ENCODE results near the gene AFAP1.

AFAP1 gene

DNA sequence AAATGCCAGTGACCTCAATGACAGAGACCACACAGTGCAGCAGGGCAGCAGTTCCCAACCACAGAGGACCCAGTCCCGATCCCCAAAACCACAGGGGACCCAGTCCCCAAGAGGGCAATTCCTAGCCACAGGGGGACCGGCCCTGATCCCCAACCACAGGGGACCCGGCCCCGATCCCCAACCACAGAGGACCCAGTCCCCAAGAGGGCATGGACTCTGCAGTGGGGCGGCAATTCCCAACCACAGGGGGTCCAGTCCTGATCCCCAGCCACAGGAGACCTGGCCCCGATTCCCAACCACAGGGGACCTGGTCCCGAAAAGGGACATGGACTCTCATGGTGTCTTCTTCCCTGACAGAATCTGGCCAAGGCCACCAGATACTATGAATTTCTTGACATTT lies 136.3 kb downstream of the AFAP1 start:
- ATAC-seq: no peak

DNA sequence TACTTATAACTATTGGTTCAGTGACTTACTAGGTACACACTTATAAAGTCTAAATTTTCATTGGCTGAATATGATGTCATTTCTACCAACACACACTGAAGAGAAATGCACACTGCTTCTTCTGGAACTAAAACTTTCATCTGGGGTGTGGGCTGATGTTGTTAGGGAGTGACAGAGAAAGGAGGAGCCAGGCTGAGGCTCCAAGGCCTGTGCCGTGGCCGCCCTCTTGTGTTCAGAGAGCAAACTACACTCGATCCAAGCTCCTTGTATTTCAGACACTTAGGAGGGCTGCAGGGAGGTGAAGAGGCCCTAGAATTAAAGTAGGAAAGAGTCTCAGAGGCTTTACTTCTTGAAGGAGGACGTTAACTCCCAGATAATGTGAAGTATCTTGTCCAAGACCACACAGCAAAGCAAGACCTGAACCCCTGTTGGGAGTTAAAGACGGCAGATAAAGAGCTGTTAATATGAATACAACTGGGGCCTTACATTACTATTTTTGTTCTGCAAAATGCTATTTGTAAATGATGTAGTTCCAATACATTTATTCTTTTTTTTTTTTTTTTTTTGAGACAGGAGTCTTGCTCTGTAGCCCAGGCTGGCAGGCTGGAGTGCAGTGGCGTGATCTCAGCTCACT lies 137.5 kb downstream of the AFAP1 start:
- DNase-seq: peak; percentile 83
- ATAC-seq: peak; percentile 86

More for the DNA sequence above, 136.3 kb downstream of the AFAP1 start:
- DNase-seq: no peak

- ATAC-seq: no peak
- no peak for DNase-seq
Observed at GRCh38 chr4:7801641-7802040, 138.0 kb downstream of the AFAP1 start.

DNA sequence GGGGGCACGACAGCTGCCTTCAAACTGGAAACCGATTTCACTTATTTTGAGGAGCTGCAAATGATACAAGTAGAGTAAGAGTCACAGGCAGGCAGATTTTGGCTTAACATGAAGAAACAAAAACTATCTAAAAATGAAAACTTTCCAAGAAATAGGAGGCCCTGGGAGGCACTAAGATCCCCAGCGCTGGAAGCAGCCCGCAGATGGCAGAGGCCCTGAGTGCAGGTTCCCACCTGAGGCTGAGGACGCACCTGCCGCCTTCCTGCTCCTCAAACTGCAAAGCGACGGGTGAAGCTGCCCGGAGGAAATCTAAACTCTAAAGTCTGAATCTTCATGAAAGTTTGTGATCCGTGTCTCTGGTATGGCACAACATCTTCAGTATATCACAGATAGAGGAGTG lies 138.7 kb downstream of the AFAP1 start:
- DNase-seq: no peak

GRCh38 chr4:7800410-7800809 lies 139.3 kb downstream of the AFAP1 start:
- DNase-seq (no peak), ATAC-seq (no peak)

More for the DNA sequence above, 138.7 kb downstream of the AFAP1 start:
- no peak for ATAC-seq

- ATAC-seq (no peak), DNase-seq (no peak)
Observed at GRCh38 chr4:7799736-7800135, 139.9 kb downstream of the AFAP1 start.

DNA sequence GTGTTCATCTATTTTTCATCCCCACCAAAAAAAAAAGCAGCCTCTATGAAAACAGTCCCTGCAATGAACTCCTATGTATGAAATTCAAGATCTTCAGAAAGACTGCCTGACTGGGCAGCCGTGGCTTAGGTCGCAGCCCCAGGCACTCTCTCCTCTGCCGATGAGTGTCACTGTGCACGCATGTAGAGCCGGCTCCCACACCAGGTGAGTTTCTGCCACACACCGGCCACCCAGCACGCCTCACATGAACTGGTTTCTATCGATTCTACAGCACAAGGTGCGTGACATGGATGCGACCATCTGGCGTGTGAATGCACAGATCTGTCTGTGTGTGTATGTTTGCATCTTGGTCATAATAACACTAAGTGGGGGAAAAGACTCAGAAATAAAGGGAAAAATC lies 140.4 kb downstream of the AFAP1 start:
- no peak for DNase-seq
- ATAC-seq: no peak

DNA sequence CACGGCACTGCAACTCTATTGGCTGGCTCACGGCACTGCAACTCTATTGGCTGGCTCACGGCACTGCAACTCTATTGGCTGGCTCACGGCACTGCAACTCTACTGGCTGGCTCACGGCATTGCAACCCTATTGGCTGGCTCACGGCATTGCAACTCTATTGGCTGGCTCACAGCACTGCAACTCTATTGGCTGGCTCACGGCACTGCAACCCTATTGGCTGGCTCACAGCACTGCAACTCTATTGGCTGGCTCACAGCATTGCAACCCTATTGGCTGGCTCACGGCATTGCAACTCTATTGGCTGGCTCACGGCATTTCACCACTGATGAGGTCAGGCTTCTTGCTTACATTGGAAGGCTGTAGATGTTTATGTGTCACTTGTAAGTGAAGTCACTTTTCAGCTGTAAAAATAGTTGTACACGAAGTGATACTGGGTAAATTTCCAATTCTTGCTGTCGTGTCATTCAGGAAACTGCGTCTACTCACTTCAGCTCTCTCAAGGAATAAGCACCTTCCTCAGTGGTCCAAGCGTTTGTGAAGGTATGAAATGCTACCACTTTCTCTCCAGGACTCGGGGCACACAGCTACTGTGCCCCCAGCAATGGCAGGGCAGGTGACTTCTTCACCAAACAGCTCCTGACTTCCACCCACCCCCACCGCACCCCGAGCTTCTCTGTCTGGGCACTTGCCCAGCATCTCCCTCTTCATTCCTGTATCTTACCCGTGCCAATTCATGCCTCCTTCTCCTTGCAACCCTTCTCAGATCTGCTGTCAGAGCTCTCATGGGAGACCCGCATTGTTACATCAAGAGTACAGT lies 141.3 kb downstream of the AFAP1 start:
- DNase-seq (no peak), ATAC-seq (no peak)

DNA sequence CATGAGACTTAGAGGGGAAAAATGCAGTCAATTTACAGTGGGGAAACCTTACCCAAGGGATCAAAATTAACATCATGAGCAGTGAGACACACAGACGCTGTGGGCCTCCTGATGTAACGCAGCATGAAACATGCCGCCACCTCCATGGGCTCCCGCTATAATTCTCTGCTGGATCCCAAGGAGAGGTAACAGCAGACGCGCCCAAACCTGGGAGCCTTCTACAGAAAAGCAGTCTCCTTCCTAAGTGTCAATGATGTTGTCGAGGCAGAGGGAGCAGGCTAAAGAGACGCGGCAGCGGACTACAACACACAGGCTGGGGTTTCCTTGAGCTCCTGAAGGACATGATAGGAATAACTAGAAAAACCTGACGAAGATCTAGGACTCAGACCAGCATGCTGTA lies 142.3 kb downstream of the AFAP1 start:
- DNase-seq (no peak), ATAC-seq (no peak)

DNA sequence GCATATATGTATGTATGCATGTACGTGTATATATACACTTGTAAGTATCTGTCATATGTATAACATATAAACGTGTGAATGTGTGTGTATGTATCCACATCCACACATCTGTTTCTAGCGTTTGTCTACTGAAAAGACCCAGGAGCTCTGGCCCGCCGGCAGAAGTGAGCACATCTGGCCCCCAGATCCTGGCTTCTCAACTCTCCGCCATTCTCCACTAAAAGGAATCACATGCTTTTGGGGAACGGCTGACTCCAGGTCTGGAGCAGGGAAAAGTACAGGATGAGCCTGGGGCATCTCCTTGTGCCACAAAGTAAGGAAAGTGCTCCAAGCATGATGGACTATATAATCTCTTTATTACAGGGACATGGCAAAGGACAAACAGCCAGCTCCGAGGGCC lies 143.7 kb downstream of the AFAP1 start:
- ATAC-seq: no peak
- no peak for DNase-seq

- ATAC-seq: no peak
- no peak for DNase-seq
Observed at GRCh38 chr4:7793186-7793585, 146.5 kb downstream of the AFAP1 start.

GRCh38 chr4:7792616-7793015 lies 147.0 kb downstream of the AFAP1 start:
- DNase-seq (no peak), ATAC-seq (no peak)

DNA sequence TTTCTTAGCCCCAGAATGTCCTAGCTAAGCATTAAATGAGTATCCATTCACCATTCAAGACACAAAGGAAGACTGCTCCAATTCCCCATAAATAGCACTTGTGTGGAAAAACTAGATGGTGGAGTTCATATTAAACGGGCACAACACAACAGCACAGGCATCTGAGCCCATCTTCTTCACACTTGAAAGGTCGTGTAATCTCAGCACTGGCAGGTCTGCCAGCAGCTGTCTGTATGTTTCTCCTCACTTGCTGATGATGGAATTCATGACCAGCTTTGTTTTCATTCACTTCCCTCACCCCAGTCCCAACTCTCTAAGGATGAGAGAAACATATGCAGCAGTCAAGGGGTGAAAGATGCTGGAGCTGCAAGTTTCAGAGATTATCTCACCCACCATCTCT lies 148.7 kb downstream of the AFAP1 start:
- DNase-seq (no peak), ATAC-seq (no peak)

GRCh38 chr4:7790023-7790422 lies 149.6 kb downstream of the AFAP1 start:
- ATAC-seq (no peak), DNase-seq (no peak)

DNA sequence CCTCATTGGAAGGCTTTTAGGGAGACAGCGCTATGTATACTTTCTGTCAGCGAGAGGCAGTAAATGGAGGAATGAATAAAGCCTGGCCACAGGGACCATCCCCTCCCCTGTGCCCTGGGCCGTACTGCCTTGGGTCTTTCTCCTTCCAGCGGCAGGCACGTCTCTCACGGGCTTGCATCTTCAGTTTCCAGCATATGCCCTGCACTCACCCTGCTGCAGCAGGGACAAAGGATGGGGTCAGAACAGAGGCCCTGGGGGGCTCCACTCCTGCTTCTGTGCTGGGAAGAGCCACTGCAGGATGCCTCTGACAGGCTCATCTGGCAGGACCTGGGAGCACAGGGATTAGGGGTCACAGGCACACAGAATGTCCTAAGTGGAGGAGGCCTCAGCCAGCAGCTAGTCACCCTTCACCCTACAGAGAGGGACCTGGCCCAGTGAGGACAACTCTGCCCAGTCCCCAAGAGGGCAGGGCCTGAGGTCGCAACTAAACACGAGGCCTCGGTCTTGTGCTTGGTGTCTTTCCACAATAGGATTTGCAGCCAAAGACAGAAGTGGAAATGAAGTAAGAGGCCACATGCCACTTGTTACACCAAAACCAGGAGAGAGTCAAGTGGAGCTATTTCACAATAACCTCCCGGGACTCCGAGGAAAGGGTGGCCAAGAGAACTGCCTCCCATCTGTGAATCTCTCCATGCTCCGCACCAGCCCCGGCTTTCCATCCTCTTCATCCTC lies 150.8 kb downstream of the AFAP1 start:
- DNase-seq: no peak
- ATAC-seq: no peak

GRCh38 chr4:7788193-7788592 lies 151.5 kb downstream of the AFAP1 start:
- no peak for DNase-seq

DNA sequence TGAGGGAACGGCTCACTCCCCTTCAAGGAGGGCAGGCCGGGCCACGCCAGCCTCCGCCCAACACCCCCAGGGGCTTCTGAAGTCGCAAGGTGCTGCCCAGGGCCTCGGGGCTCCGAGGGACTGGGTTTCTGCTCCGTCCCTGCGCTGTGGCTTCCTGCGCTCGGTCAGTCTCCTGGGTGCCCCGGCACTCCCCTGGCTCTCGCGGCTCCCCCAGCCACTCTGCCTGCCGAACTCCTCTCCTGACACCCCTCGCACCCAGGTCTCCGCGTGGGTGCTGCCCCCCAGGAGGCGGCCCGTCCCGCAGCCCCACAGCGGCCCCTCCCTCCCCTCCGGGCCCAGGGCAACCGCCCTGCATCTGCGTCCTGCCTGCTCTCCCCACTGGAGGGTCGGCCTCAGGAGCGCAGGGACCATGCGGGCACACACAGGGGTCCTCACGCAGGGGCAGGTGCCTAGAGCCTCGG lies 151.9 kb downstream of the AFAP1 start:
- ATAC-seq (no peak), DNase-seq (no peak)

More at GRCh38 chr4:7788193-7788592, 151.5 kb downstream of the AFAP1 start:
- no peak for ATAC-seq

DNA sequence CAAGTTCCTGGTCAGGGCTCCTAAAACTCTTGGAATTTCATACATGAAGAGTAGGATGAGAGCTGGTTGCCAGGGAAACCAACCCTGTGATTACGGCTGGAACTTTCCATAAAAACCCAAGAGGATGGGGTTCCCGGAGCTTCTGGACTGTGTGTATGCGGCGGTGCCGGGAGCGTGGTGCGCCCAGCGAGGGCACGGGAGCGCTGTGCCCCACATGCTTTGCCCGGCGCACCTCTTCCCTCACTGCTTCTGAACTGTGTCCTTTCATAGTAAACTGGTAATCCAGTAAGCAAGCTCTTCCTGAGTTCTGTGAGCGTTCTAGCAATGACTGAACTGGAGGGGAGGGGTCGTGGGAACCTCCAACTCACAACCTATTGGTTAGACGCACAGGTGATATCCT lies 152.6 kb downstream of the AFAP1 start:
- no peak for DNase-seq
- ATAC-seq: no peak

DNA sequence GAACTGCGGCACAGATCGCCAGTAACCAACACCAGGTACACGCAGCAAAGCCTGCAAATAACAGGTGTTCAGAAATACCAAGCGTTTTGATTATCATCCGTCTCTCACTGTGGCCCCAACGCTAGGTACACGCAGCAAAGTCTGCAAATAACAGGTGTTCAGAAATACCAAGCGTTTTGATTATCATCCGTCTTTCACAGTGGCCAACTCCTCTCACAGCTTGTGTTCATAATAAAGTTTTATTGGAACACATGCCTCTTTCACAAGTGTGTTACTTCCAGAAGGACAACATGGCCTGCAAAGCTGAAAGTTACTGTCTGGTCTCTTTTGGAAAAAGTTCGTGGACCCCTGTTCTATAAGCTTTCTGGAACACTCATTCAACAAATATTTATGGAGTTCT lies 153.1 kb downstream of the AFAP1 start:
- DNase-seq (no peak), ATAC-seq (no peak)

DNA sequence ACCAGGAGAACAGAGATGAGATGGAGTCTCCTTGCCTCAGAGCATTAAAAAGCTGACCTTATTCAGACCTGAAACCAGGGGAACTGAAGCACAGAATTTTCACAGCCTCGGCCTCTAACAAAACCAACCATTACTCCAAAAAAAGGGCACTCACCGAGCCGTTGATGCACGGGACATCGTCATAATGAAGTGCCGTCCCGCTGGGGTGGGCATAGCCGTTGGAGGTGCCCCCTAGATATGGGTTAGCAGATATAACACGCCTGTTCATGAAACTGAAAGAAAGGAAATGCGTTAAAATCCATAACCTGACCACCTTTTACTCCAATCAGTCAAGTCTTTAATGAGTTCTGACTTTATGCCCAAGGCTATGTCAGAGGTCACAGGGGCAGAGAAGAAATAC lies 153.6 kb downstream of the AFAP1 start:
- ATAC-seq (no peak), DNase-seq (no peak)

- DNase-seq (no peak), ATAC-seq (no peak)
Observed at GRCh38 chr4:7785017-7785416, 154.6 kb downstream of the AFAP1 start.

GRCh38 chr4:7784131-7784870 lies 155.4 kb downstream of the AFAP1 start:
- DNase-seq: no peak
- ATAC-seq: no peak
